DMS114 treated with DMSO at 0.1 percent for 48 hours (cell line): ENCODE results near the gene RBM19.

Source experiments
- DNase-seq: peaks from one replicate; lab custom pipeline; 2025; ENCODE audit not compliant: unreplicated experiment; lab: John Stamatoyannopoulos, UW

The RBM19 gene

DNA sequence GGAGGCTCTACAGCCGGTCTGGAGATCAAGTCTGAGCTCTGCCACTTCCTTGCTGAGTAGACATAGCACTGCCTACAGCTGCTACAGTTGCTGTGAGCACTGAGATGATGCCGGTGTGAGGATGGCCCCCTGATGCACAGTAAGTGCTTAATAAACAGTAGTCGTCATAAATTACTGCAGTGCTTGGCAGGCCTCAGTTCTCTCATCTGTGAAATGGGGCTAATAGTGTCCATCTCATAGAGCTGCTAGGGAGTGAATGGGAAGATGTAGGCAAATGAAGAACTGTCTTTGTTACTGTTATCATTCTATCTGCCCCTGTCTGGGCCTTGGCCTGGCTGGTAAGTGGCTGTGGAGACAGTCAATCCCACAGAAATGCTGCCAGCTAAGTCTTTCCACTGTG is 124.3 kb downstream of the RBM19 start:
- DNase-seq, result no peak

GRCh38 chr12:113840401-113841042 is 125.6 kb downstream of the RBM19 start:
- DNase-seq, result no peak

- no peak for DNase-seq
Measured at GRCh38 chr12:113838896-113839295, 127.2 kb downstream of the RBM19 start.

GRCh38 chr12:113837528-113838296 is 128.4 kb downstream of the RBM19 start:
- DNase-seq, result peak; percentile 4

- DNase-seq, result no peak
Measured at GRCh38 chr12:113837084-113837483, 129.0 kb downstream of the RBM19 start.

DNA sequence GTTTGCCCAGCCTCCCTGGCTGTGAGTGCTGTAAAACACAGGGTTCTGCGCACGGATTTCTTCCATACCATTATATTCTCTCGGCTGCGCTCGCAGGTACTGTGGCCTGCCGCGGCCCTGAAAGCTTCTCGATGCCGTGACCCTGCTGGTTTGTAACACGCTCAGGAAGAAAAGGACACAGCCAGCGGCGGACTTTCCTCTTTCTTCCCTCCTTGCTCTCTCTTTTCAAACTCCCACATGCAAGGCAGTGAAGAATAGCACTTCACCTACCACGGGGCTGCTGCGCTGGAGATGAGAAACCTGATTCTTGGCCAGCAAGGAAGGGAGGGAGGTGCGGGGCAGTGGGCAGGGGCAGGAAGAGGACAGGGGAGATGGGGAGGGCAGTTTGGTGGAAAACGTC is 130.2 kb downstream of the RBM19 start:
- DNase-seq, result no peak

GRCh38 chr12:113835433-113835832 is 130.7 kb downstream of the RBM19 start:
- no peak for DNase-seq

GRCh38 chr12:113833422-113833821 is 132.7 kb downstream of the RBM19 start:
- DNase-seq, result no peak

DNA sequence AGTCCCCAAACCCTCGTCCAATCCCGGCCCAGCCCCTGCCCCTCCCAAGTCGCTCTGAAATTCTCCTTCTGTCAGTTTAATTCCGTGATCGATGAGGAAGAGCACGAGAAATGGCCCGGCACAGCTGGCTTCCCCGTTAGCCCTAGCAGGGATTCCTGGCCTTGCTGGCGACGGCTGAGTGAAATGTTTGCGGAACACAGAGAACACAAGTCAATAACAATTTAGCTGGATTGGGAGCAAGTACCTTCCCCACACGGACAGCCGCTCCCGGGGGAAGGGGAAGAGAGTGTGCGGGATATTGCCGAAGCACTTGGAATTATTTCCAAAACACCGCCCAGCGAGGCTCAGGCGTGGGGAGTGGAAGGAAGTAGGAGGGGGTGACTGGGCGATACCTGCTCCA is 134.6 kb downstream of the RBM19 start:
- DNase-seq, result no peak

GRCh38 chr12:113831016-113831415 is 135.1 kb downstream of the RBM19 start:
- DNase-seq, result no peak

GRCh38 chr12:113829212-113829611 is 136.9 kb downstream of the RBM19 start:
- DNase-seq, result no peak

DNA sequence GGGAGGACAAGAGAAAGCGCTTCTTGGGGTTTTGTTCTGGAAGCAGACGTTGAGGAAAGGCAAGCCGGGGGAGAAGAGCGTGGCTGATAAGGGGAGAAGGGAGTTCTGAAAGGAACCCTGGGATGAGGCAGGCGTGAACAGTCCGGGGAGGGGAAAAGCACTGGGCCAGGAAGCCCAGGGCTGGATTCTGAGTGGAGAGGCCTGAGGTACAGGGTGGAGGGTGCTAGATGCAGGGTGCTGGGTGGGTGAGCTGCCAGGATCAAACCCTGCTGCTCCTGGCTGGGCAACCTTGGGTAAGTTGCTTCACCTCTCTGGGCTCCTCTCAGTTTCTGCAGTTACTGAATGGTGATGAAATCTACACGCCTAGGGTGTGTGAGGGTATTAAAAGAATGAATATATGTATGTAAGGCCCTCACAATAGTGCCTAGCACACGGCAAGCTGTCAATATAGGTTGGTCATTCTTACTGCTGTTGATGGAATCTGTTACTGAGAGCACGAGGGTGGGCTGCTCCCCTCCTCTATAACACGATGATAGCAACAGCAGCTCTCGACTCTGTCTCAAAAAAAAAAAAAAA is 138.5 kb downstream of the RBM19 start:
- no peak for DNase-seq

DNA sequence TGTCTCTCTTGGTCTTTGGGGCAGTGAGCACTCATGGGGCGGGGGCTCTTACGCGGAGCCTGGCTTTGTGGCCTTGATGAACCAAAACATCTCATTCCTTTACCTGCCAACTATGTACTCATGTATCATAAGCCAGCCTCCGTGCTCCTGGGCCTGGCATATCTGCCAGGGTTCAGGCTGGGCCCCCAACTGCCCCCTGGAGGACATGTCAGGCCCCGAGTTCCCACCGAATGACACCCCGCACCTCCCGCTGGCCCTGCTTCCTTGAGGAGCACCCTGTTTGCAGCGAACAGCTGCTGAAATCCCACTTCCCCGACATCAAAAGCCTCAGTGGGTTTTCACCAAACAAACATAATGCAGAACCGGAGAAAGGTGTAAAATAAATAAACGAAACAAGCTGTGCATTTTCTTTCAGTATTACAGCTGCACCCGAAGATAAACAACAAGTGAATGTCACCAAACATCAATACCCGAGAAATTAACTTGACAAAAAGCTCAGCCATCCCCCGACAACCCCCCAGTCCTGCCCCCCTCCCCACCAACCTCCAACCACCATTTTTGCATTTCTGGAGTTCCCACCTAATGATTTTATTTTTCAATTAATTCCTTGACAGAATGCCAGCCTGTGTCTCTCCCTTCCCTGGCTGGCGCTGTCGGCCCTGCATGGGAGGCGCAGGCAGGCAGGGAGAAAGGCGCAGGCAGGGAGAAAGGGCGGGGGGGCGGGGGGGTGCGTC is 139.2 kb downstream of the RBM19 start:
- DNase-seq, result no peak

DNA sequence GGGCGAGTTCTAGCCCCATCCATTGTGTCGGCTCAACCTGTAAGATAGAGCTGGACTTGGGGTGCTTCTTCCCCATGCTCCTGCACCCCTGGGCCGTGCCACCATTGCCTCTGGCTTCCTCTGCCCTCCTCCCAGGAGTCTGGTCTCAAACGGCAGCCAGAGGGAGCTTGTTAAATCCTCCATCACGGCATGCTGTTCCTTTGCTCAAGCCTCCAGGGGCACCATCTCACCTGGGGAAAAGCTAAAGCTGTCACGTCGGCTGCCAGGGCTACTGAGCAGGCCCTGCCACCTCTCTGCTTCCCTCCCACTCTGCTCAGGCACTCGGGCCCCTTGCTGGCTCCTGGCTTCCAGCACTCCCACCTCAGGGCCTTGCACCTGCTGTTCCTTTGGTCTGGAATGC is 140.4 kb downstream of the RBM19 start:
- DNase-seq, result no peak

DNA sequence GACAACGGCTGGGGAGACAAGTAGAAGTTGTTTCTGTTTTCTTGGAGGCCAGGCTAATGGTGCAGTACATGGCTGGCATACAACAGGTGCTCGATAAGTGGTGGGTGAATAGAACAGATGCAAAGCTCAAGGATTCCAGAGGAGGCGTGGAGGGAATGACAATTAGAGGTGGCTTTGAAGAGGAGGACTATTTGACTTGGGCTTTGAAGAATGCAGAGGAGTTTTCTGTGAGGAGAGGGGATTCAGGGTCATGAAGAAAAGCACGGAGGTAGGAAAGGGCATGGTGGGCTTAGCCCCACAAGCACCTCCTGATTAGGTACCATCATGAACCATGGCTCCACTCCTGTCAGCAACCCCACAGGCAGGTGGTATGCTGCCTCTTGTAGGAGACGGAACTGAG is 142.3 kb downstream of the RBM19 start:
- no peak for DNase-seq

GRCh38 chr12:113823016-113823415 is 143.1 kb downstream of the RBM19 start:
- no peak for DNase-seq

GRCh38 chr12:113820842-113821241 is 145.3 kb downstream of the RBM19 start:
- no peak for DNase-seq

DNA sequence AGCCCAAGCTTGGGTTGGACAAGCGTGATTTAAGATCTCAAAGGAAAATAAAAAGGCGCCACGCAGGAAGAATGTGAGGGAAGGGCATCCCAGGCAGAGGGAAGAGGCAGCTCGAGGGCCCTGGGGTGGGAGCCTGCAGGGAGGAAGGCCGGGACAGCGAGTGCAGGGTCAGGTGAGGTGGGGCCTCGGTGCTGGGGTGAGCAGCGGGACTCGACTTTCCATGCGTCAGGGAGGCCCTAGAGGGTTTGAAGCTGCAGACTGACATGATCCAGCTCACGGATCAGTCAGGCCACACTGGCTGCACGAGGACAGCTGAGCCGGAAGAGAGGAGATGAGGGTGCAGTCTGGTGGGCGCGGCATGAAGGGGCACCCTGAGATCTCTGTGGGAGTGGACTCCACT is 145.8 kb downstream of the RBM19 start:
- DNase-seq, result no peak

DNA sequence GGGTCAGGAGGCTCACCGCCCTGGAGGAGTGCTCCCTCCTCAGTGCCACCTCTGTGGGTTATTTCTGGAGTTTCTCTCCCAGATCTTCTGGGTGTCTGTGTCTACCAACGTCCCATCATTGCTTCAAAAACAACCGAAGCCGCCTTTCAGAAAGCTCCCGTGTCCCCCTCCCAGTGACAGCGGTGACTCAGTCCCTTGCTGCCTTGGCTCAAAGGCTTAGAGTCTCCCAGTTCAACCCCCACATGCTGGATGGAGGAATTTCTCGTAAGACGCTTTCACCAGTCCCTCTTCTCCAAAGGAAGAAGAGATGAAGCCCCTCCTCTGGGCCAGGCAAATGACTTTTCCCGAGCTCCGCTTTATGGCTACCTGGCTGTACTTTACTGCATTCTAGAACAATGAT is 146.6 kb downstream of the RBM19 start:
- no peak for DNase-seq

- DNase-seq, result no peak
Measured at GRCh38 chr12:113818833-113819232, 147.3 kb downstream of the RBM19 start.

DNA sequence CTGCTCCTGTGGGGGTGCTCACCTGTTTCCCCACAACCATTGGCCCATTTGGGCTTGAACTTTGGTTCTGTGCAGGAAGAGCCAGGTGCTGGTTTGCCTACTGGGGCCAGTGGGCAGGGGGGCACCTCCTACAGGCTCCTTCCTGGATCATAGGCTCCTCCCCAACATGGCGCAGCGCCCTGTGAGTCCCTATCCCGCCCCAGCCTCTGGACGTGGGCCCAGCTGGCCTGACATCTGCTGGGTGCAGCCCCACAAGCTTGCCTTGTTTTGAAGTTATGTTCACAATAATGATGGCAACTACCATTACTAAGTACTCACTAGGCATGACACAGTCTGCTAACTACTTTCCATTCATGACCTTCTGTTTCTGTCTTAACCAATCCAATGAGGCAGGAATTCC is 147.8 kb downstream of the RBM19 start:
- DNase-seq, result no peak

GRCh38 chr12:113816866-113817265 is 149.3 kb downstream of the RBM19 start:
- DNase-seq, result no peak
